IPS-NIHi7 (cell line): ENCODE measurements around the gene GLIPR1.
"Not testable (repeated sequence)": the region's sequence is repeated elsewhere in the genome, so short reads cannot be mapped to it uniquely, and the experiment has no call there.

Source experiments
- DNase-seq: peaks from one replicate; pipeline ENCODE4 v3.0.0; 2012; ENCODE audit warnings: mixed read lengths; ENCODE audit errors: extremely low spot score

Gene GLIPR1

DNA sequence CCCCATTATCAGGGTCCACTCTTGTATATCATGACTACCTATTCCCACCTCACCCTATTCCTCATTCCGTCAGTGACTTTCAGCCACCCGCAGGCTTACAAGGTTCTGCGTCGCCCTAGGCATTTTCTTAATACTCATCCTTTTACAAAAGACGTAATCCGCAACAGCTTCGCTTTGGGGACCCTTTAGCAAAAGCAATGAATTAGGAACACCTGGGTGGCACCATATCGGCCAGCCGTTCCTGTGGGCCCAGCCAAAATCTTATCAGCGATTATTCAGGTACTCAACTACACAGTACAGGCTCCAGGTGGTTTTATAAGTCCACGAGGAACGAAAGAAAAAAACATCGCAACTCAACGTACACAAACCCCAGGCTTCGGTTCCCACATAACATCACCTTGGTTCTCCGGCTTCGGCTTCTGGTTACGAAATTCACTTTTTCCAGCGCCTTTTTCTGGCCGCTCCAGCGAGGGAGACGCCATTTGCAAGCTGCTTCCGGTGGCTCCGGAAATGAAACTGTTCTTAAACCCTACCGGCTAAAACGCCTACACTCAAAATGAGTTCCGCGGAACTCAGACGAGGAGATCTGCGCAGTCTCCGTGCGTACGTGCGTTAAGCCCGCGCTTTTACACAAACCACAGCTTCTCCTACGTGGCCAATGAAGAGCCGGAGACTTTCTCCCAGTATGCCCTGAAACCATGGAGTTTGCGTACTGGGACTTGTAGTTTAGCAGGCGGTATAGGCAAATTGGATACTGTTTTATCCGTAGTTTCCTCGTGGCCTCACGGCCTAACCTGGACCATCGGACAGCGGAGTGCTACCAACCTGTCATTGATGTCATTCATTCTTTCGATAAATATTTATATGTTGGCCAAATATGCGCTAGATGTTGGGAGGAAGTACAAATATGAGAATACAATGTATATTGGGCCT is 30.8 kb downstream of the GLIPR1 start, which contains the start of gene KRR1:
TSS of gene KRR1 (minus strand) at position 494 of the 933 bp plus-strand sequence. CDS start at position 482, 12 bp downstream.
- peak; percentile 93 for DNase-seq

DNA sequence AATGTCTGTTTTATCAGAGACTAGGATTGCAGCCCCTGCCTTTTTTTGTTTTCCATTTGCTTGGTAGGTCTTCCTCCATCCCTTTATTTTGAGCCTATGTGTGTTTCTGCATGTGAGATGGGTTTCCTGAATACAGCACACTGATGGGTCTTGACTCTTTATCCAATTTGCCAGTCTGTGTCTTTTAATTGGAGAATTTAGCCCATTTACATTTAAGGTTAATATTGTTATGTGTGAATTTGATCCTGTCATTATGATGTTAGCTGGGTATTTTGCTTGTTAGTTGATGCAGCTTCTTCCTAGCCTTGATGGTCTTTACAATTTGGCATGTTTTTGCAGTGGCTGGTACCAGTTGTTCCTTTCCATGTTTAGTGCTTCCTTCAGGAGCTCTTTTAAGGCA is 40.7 kb downstream of the GLIPR1 start:
- not testable (repeated sequence) for DNase-seq

DNA sequence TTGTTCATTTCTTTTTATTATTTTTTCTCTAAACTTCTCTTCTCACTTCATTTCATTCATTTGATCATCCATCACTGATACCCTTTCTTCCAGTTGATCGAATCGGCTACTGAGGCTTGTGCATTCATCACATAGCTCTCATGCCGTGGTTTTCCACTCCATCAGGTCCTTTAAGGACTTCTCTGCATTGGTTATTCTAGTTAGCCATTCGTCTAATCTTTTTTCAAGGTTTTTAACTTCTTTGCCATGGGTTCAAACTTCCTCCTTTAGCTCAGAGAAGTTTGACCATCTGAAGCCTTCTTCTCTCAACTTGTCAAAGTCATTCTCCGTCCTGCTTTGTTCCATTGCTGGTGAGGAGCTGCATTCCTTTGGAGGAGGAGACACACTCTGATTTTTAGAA is 41.6 kb downstream of the GLIPR1 start:
- DNase-seq = not testable (repeated sequence)

DNA sequence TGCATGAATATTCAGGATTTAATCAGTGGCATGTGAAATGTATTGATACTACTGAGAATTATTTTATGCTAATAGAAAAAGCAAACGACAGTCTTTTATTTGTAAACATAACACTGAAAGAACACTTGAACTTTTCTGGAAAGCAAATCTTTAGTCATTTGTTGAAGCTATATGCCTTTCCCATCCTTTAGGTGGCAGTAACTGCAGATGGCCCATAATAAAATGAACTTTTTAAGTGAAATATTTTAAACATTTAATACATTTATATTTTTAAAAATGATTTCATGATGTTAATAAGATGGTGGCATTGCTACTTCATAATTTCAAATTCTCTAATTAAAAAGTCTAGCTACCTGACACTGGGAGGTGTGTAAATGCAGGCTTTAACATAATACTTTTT is 44.7 kb downstream of the GLIPR1 start:
- DNase-seq = no peak

DNA sequence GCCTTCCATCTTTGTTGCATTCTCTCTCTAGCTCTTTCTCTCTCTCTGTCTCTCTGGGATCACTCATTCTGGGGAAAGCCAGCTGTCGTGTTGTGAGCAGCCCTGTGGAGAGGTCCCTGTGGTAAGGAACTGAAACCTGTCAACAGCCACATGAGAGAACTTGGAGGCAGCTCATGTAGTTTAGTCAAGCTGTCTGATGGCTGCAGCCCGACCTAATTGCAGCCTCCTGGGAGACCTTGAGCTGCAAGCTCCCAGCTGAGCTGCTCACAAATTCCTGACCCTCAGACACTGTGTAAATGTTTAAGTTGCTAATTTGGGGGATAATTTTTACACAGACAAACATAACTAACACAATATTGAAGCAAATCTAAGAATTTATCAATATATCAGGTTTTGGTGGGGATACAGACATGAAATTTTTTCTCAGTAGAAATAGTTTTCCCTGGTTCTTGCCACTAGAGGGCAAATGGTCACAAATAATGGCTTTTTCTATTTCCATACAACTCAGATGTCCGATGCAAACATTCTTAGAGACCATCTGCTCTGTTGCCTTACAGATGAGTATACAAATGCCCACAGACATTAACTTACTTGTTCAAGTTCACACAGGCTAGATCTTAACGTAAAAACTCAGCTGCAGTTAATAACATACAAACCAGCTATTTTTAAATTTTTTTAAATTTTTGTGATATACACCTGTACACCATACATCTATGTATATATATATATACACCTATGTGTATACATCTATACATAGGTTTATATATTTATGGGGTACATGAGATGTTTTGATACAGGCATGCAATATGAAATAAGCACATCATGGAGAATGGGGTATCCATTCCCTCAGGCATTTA is 46.3 kb downstream of the GLIPR1 start:
- DNase-seq = peak; percentile 34

DNA sequence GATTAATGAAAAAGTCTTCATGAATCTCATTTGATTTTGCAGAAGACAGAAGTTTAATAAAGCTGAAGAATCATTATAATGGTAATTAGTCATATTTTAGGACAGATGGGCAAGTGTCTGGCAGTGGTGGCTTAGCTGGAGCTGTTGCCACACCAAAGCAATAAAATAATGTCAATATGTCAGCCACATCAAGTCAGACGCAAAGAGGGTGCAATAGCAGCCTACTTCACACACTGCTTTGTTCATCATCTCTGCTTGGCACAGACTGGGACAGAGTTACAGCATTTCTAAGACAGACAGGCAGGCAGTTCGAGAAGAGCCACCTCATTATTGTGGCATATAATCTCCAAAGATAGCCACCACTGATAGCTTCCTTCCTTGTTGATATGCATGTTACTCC is 47.7 kb downstream of the GLIPR1 start:
- DNase-seq = no peak

DNA sequence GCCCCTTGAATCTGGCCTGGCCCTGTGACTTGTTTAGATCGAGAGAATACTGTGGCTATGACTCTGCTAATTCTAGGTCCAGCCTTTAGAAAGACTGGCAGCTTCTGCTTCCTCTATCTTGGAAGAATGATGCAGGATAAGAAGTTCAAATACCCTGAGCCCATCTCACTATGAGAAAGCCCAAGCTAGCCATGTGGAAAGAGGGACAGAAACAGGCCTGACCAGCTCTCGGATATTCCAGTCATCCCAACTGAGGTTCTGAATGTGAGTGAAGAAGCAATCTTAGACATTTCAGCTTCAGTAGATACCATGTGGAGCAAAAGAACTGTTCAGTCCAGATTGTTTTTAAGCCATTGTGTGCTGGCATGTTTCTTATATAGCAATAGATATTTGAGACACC is 48.1 kb downstream of the GLIPR1 start:
- no peak for DNase-seq

DNA sequence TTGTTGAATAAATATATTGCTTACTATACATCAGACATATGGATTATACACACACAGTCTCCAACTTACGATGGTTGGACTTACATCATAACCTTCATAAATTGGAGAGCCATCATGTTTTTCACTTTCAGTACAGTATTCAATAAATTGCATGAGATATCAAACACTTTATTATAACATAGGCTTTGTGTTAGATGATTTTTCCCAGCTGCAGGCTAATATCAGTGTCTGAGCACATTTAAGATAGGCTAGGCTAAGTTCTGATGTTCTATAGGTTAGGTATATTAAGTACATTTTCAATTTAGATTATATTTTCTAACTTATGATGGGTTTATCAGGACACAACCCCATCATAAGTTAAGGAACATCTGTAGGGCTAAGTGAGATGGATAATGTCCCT is 48.8 kb downstream of the GLIPR1 start:
- no peak for DNase-seq

DNA sequence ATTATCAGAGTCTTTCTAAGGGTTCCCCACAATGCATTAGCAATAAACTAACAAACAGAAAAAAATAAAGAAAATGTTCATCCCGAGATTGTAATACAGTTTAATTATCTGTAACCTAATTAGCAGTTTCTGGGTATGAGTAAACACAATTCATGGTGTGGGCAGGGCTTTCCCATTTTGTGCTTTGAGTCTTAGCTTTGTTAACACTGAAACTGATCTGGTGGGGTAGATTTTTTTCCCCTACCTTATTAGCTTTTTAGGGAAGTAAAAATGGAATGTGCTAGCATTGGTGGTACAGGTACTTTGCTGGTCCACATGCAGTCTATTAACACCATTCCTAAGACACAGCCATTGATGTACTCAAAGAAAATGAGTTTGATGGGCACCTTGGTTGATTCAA is 49.3 kb downstream of the GLIPR1 start:
- DNase-seq = no peak

DNA sequence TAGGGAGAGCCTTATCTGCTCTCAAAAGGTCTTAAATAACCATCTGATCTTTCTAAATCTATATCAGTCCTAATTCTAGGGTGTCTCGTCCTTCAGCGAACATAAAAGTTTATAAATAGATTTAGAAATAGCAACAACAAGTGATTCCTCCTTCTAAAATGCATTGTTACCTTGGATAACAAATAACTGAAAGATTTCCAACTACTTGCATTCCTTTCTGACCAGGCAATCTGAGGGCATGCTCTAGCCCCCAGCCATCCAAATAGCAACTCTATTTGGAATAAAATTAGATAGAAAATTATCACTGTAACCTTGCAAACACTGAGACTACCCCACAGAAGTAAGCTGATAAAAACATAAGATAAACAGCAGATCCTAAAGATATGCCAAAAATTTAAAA is 52.7 kb downstream of the GLIPR1 start:
- no peak for DNase-seq

DNA sequence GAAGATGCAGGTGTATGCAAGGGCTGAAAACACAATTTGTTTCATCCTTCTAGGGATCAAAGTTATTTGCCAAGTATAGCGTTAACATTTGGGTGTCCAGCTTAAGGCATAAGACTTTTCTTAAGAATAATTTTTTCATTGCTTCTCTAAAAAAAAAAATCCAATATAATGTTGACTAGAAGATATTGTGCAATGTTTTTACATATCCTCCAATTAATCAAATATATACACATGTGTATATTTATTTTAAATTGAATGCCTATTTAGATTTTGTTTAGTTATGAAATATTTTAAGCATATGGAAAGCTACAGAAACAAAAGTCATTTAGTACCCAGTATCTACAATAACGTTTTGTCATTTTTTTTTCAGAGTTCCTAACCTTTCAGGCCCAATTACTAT is 59.3 kb downstream of the GLIPR1 start:
- no peak for DNase-seq

DNA sequence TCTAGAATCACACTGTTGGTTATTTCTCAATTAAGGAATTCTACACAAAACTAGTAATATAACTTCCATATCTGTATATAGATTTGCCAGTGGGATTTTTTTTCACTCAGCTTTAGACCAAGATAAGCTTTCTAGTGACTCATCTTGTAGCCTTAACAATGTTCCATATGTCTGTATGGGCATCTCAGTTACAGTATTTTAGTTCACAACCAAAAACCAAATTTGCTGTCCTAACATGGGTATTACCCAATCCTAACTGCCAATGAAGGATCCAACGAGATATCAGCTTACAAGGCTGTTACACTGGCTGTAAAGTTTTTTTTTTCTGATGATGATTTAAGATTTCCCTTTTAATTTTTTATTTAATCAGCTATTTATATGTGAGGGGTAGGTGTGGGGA is 62.4 kb downstream of the GLIPR1 start:
- no peak for DNase-seq

DNA sequence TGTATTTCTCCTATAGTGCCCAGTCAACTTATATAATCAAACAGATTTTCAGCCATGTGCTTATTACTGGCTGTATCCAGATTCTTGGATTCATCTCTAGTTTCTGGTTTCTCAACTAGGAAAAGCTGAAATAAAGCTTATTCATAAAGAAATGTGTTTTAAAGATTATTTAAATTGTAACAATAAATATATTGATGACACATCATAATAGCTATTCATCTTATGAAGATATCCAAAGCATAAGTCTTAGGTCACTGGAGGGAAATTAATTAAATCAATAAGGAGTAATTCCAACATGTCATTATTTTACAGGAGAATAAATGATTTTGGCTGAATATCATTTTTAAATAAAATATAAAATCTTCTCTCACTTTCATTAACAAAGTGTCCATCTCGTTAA is 63.0 kb downstream of the GLIPR1 start:
- no peak for DNase-seq

DNA sequence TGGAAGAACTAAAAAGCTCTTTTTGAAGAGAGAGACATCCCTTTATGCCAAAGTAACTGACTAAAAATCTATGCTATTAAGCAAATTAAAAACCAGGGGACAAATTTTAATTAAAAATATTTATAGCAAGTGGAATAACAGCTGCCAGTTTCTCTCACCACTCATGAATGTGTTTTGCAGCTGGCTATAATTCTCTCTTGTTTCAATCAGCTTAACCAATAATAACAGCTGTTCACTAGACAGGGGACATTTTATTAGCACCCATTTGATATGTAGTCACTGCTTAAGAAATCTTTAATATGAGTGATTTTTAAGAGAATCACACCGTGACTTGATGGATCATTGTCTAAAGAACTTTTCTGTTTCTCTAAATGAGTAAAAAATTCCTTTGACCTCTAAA is 65.1 kb downstream of the GLIPR1 start:
- DNase-seq = no peak

DNA sequence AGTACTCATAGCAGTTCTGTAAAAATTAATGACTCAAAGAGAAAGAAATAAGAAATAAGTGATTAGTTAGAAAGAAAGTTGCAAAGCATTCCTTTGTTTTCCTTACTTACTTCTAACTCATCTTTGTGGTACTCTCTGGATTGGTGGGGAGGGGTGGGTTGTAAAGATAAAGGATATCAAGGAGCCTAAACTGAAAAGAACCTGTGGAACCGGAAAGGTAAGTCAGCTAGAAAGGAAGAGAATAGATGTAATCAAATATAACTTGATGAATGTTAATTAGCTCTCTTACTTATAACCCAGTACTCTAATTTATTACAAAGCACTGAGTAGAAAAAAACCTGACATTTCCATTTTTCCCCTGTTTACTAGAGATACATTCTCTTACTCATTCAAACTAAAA is 68.3 kb downstream of the GLIPR1 start:
- no peak for DNase-seq

DNA sequence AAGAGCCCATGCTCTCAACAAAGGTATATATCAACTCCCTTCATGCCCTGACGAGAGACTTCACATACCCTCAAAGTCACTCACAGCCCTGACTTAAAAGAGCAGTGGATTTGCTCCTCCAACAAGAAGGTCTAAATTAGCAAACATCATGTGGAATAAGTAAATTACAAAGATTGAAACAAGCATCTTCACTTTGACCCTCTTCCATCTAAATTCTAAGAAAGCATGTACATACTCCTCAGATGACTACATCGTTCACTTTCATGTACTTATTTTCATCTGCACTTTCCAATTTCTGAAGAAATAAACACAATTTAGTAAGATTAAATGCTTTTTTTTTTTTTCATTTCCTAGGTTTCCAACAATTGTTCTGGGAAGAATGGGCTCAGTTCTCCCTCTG is 69.4 kb downstream of the GLIPR1 start:
- DNase-seq = no peak

DNA sequence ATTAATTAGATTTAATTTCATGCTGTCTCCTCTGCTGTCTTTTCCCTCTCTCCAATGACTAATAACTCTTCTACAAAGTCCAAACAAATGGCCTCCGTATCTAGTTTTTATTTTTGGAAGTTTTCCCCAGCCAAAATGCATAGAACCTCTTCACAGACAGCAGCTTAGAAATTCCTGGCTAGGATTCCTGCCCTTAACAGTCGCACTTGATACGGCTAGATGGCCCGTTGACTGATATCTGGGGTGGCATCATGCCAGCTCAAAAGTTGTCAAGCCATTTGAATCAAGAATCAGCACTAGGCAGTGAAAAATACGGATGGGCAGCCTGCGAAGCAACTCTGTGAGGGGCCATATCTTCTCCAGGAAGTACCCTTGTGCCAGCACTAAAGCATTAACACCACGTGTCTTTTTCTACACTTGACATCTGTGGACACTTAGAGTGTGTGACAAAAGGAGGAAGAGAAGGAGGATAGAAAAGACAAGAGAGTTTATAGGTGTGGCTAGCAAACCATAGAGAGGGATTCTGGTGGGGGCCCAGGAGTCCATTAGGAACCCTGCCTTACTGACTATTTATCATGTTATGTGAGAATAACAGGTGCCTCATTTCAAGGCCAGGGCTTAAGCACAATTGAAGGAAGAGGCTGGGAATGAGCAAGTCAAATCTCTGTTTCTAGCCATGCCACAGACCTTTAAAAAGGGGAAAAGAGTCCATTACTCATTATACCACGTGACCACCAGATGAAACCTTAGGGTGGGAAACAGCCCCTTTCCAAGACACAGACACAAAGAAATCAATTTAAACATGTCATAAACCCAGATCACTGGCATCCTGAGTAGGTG is 70.1 kb downstream of the GLIPR1 start:
- no peak for DNase-seq

DNA sequence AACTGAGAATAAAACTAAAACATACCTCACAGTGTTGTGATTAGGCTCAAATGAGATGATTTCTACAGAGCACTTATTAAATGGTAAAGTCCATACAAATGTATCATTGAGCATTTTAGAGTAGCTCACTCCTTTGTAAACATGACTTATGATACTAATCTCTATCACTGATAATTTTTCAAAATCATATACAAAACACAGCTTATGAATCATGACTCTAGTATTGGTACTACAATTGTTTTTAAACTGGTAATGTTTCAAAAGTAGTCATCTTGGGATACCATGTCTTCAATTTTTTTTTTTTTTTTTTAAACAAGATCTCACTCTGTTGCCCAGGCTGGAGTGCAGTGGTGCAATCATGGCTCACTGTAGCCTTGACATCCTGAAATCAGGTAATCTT is 70.9 kb downstream of the GLIPR1 start:
- DNase-seq = no peak

DNA sequence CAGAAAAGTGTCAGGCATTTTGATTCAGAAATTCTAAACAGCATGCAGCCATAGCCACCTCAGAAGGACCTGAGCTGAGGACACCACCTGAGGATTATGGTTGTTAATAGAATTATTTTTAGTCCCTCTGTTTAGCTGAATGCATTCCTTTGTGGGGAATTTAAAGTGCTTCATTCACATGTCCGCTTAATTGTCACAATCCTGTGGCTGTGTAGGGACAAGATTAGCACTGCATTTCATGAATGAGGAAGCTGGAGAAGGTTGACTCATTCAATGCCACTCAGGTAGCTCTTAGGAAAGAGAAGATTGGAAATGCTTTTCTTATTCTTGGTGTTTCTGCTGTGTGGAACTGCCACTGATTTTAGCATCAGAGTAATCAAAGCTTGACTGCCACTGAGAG is 72.8 kb downstream of the GLIPR1 start:
- DNase-seq = no peak
